ENCODE data around the gene HDAC4. TPM values are rescaled to one million over a fixed set of nuclear protein-coding genes. Genes with fewer than 3 reads are reported as not detected.

HDAC4 gene
- total RNA-seq, 1 experiment from 2014 or later: 6.4 TPM

- no peak for DNase-seq (ENCODE audit: low spot score)
Observed at GRCh38 chr2:239327536-239328350, 73.1 kb downstream of the HDAC4 start.

GRCh38 chr2:239326831-239327535 lies 73.8 kb downstream of the HDAC4 start:
- DNase-seq (ENCODE audit: low spot score): no peak

- DNase-seq (ENCODE audit: low spot score): no peak
Observed at GRCh38 chr2:239324456-239324855, 76.4 kb downstream of the HDAC4 start.

- DNase-seq (ENCODE audit: low spot score): no peak
Observed at GRCh38 chr2:239323447-239323846, 77.4 kb downstream of the HDAC4 start.

- DNase-seq (ENCODE audit: low spot score): peak; percentile 63
Observed at GRCh38 chr2:239322416-239323086, 78.3 kb downstream of the HDAC4 start.

GRCh38 chr2:239321596-239322415 lies 79.0 kb downstream of the HDAC4 start:
- DNase-seq (ENCODE audit: low spot score): no peak

GRCh38 chr2:239318790-239319661 lies 81.8 kb downstream of the HDAC4 start:
- DNase-seq (ENCODE audit: low spot score): no peak

- no peak for DNase-seq (ENCODE audit: low spot score)
Observed at GRCh38 chr2:239318151-239318611, 82.6 kb downstream of the HDAC4 start.

- no peak for DNase-seq (ENCODE audit: low spot score)
Observed at GRCh38 chr2:239316562-239317465, 84.0 kb downstream of the HDAC4 start.

GRCh38 chr2:239315308-239315707 lies 85.5 kb downstream of the HDAC4 start:
- no peak for DNase-seq (ENCODE audit: low spot score)

- no peak for DNase-seq (ENCODE audit: low spot score)
Observed at GRCh38 chr2:239313776-239314175, 87.0 kb downstream of the HDAC4 start.

GRCh38 chr2:239312741-239313667 lies 87.8 kb downstream of the HDAC4 start:
- DNase-seq (ENCODE audit: low spot score): no peak

- DNase-seq (ENCODE audit: low spot score): no peak
Observed at GRCh38 chr2:239312081-239312511, 88.7 kb downstream of the HDAC4 start.

- DNase-seq (ENCODE audit: low spot score): no peak
Observed at GRCh38 chr2:239311132-239312040, 89.4 kb downstream of the HDAC4 start.

- no peak for DNase-seq (ENCODE audit: low spot score)
Observed at GRCh38 chr2:239310401-239311061, 90.3 kb downstream of the HDAC4 start.

GRCh38 chr2:239309398-239310245 lies 91.2 kb downstream of the HDAC4 start:
- DNase-seq (ENCODE audit: low spot score): no peak

Measured in H4 (cell line).